GM19043 (cell line): Measurements from ENCODE around the gene GLIPR1.
"Not testable (repeated sequence)": the region's sequence is repeated elsewhere in the genome, so short reads cannot be mapped to it uniquely, and the experiment has no call there.

Experiments
- ATAC-seq: cut with Tn5 transposase; IDR thresholded peaks from one replicate; pipeline ENCODE4 v1.9.1; 2021; ENCODE audit warnings: low read depth; ENCODE audit not compliant: unreplicated experiment

Gene GLIPR1

GRCh38 chr12:75480469-75480949 lies at the start of gene GLIPR1:
Gene GLIPR1 (plus strand): TSS chr12:75480755. CDS start chr12:75480881, 126 bp downstream.
- ATAC-seq = peak; percentile 86

- ATAC-seq = no peak
Measured at GRCh38 chr12:75432924-75433323, 47.6 kb upstream of the GLIPR1 start.

DNA sequence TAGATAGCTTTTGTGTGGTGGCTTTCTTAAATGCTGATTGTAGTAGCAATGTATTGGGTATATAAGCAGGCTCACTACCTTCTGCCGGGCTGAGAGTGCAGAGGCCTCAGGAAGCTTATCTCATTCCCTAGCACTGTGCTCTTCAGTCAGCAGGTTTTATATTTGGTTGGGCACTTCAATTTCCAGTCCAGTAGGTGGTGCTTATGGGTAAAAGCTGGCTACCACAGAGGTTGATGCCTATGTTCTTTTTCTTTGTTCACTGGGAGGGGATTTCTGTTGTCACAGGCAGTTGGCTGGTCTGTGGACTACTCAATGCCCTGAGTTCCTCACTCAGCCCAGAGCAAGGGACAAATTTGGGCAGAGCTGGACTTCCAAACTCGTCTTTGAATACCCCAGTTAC lies 43.0 kb upstream of the GLIPR1 start:
- no peak for ATAC-seq

GRCh38 chr12:75438059-75438754 lies 42.3 kb upstream of the GLIPR1 start:
- ATAC-seq = no peak

DNA sequence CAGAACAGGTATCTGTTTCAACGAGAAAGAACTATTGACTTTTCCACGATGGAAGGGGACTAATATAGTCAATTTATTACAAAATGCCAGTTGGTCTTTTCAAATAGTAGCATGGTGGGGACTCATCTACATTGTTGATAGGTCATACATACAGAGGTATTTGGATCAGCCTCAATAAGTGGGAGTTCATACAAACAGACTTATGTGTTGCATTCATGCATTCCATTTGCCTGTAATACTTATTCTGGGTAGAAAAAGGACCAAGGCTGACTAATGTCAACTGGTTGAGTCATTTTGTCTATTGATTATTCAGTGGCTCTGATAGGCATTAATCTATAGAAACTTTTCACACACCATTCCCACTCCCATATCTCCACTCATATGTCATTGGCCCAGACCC lies 41.5 kb upstream of the GLIPR1 start:
- no peak for ATAC-seq

GRCh38 chr12:75439930-75440329 lies 40.6 kb upstream of the GLIPR1 start:
- no peak for ATAC-seq

DNA sequence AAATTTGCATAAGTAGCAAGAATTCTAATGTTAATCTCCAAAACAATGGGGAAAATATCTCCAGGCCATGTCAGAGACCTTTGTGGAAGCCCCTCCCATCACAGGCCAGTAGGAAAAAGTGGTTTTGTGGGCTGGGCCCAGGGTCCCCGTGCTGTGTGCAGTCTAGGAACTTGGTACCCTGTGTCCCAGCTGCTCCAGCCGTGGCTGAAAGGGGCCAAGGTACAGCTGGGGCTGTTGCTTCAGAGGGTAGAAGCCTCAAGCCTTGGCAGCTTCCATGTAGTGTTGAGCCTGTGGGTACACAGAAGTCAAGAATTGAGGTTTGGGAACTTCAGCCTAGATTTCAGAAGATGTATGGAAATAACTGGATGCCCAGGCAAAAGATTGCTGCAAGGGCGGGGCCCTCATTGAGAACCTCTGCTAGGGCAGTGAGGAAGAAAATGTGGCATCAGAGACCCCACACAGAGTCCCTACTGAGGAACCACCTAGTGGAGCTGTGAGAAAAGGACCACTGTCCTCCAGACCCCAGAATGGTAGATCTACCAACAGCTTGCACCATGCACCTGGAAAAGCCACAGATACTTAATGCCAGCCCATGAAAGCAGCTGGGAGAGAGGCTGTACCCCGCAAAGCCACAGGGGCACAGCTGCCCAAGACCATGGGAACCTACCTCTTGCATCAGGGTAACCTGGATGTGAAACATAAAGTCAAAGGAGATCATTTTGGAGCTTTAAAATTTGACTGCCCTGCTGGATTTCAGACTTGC lies 38.7 kb upstream of the GLIPR1 start:
- ATAC-seq = not testable (repeated sequence)

GRCh38 chr12:75442454-75442853 lies 38.1 kb upstream of the GLIPR1 start:
- ATAC-seq = not testable (repeated sequence)

- ATAC-seq = no peak
Measured at GRCh38 chr12:75443709-75444108, 36.8 kb upstream of the GLIPR1 start.

GRCh38 chr12:75444429-75445136 lies 36.0 kb upstream of the GLIPR1 start:
- ATAC-seq = no peak

DNA sequence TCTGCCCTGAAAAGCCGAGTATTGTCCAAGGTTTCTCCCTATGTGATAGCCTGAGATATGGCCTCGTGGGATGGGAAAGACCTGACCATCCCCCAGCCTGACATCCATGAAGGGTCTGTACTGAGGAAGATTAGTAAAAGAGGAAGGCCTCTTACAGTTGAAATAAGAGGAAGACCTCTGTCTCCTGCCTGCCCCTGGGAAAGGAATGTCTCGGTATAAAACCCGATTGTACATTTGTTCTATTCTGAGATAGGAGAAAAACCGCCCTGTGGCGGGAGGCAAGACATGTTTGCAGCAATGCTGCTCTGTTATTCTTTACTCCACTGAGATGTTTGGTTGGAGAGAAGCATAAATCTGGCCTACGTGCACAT lies 35.4 kb upstream of the GLIPR1 start:
- not testable (repeated sequence) for ATAC-seq

GRCh38 chr12:75446857-75447256 lies 33.7 kb upstream of the GLIPR1 start:
- no peak for ATAC-seq

DNA sequence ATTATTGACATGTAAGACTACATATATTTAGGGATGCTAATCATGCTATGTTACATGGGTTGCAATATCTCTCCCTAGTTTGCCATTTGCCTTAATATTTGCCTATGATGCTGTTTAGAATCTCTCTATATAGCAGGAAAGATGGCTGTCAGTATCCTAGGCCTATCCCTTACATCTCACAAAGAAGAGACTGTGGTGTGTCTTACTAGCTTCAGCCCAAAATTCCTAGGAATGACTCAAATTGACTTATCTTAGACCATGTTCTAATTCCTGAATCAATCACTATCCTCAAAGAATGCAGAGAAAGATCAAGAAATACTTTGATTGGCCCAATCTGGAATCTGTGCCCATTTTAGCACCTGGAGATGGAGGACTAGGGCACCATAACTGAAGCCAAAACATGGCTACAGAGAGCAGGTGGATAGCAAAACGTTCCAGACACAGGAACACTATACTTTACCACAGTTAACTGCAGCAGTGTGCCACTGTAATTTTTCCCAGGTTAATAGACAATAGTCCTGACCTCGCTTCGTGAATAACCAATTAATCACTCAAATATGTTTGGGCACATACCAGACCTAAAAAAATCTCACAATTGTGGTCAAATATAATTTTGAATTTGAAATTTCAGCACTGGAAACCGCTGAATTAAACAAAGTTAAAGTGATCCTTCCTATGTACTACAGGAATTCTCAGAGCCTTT lies 32.7 kb upstream of the GLIPR1 start:
- no peak for ATAC-seq

DNA sequence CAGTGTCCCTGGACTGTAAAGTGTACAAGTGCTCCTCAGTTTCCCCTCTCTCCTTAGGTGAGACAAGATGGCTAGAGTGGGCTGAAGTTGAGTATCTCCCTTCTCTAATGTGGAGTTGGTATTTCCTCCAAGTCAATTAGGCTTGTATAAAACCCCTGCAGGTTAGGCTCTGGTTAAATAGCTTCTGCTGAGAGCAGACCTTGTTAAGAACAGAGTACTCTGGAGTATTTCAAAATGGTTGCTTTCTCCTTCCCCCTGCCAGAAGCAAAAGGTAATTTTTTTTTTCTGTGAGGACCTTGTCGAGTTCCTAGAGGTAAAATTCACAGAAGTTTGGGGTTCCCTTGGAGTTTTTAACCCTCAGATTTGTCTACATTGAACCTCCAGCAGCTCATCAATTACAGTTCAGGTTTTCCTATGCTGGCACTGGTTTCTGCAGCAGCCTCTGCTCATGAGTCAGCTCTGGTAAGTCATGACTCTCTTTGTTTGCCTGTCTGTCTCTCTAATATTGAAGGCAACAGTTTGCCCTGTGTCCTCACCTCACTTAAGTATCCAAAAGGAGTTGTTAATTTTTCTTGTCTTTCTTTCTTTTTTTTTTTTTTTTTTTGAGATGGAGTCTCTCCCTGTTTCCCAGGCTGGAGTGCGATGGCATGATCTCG lies 27.8 kb upstream of the GLIPR1 start:
- ATAC-seq = no peak

DNA sequence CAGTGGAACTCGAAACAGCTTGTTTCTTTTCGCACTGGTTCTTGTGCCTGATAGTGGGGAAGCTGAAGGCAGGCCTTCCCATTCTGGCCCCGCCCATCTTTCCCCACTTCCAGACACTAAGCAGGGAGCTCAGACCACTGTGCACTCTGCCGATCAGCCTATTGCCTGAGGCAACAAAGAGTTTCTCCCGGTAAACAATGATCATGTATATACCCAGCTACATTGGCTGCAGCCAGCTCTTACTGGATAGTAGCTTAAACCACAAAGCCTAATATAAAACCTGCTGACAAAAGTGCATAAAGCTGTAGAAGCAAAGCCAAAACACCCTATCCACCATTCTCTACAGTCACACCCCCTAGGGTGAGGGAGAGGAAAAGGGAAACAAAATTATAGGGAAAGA lies 24.7 kb upstream of the GLIPR1 start:
- ATAC-seq = no peak

DNA sequence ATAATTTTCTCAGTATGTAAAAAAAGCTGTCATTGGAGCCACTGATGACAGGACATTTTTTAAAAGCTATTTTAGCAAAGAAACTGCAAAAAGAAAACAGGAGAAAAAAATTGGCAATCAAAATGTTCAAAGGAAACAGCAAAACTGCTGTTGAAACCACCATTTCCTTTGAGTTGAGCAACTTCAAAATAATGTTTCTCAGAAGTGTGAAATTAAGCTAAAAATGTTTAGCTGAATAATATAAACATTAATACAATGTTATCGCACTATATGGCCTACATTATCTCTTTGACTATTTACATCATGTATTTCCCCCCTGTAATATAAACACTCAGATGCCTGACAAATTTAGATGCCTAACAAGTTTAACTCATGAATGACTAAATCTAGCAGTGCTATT lies 23.4 kb upstream of the GLIPR1 start:
- ATAC-seq = no peak

- ATAC-seq = not testable (repeated sequence)
Measured at GRCh38 chr12:75457866-75458265, 22.7 kb upstream of the GLIPR1 start.

DNA sequence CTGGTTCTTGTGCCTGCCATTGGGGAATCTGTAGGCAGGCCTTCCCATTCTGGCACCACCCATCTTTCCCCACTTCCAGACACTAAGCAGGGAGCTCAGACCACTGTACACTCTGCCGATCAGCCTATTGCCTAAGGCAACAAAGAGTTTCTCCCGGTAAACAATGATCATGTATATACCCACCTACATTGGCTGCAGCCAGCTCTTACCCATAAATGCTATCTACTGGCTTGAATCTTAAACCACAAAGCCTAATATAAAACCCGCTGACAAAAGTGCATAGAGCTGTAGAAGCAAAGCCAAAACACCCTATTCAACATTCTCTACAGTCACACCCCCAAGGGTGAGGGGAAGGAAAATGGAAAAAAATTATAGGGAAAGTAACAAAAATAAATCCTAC lies 20.8 kb upstream of the GLIPR1 start:
- no peak for ATAC-seq

GRCh38 chr12:75460204-75460603 lies 20.4 kb upstream of the GLIPR1 start:
- no peak for ATAC-seq
